Suprapubic skin (tissue), 3 donors: ENCODE data around the gene OR2T10.
"Not testable (repeated sequence)": the region's sequence is repeated elsewhere in the genome, so short reads cannot be mapped to it uniquely, and the experiment has no call there.

Experiments
- POLR2A ChIP-seq, 2 donors: fragments of 450-650 bp; IDR thresholded peaks; one replicate each; pipeline ENCODE4 v1.6.1; 2017; ENCODE audit warnings: antibody characterized with exemption in 2 of 2, mild to moderate bottlenecking in 2 of 2, moderate library complexity in 2 of 2
- TF ChIP-seq, protein P1 (sequence below), 2 donors: fragments of 200-600 bp in 1 of 2; fragments of 450-650 bp in 1 of 2; sonication (generic) in 1 of 2; IDR thresholded peaks; one replicate each; pipeline ENCODE4 v1.5.1; 2016 to 2019; ENCODE audit warnings: antibody characterized with exemption in 2 of 2, mild to moderate bottlenecking in 1 of 2, moderate library complexity in 1 of 2

DNA sequence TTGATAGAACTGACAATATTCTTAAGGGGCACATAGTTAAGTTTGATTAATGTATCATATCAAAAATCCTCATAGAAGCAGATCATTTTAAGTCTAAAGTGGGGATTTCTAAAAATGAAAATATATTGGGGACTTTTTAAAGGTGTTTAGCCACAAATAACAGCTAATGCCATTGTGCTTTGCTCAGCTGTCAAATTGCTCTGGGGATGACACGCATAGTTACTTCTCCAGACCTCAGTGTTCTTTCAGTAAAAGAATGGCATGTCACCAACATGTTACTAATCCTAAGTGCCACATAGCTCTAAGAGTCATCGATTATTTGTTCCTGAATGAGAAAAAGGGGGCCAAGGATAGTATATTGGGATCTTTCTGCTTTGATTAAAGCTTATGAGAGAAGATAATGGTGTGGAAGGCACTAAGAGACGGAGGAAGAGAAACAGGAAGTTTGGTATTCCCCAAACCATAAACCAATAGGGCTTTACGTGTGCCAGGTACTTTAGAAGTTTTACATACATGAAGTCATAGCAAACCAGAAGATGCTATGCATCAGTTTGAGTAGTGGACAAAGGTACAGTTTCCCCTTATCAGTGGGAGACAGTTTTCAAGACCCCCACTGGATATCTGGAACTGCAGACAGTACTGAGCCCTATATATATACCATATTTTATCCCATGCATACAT lies 45.6 kb upstream of the OR2T10 start:
- TF ChIP-seq, protein P1, sequence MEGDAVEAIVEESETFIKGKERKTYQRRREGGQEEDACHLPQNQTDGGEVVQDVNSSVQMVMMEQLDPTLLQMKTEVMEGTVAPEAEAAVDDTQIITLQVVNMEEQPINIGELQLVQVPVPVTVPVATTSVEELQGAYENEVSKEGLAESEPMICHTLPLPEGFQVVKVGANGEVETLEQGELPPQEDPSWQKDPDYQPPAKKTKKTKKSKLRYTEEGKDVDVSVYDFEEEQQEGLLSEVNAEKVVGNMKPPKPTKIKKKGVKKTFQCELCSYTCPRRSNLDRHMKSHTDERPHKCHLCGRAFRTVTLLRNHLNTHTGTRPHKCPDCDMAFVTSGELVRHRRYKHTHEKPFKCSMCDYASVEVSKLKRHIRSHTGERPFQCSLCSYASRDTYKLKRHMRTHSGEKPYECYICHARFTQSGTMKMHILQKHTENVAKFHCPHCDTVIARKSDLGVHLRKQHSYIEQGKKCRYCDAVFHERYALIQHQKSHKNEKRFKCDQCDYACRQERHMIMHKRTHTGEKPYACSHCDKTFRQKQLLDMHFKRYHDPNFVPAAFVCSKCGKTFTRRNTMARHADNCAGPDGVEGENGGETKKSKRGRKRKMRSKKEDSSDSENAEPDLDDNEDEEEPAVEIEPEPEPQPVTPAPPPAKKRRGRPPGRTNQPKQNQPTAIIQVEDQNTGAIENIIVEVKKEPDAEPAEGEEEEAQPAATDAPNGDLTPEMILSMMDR (IDR thresholded peaks at IDR 0.05): not testable (repeated sequence)
- not testable (repeated sequence) for TF ChIP-seq POLR2A (IDR thresholded peaks at IDR 0.05)
